OCI-M2 (cell line): Measurements from ENCODE around the gene PTPN23.
"Not testable (repeated sequence)": the region's sequence is repeated elsewhere in the genome, so short reads cannot be mapped to it uniquely, and the experiment has no call there.

ENCODE experiments used
- DNase-seq: peaks from one replicate; lab custom pipeline; 2025; ENCODE audit not compliant: unreplicated experiment; lab: John Stamatoyannopoulos, UW

Gene PTPN23

DNA sequence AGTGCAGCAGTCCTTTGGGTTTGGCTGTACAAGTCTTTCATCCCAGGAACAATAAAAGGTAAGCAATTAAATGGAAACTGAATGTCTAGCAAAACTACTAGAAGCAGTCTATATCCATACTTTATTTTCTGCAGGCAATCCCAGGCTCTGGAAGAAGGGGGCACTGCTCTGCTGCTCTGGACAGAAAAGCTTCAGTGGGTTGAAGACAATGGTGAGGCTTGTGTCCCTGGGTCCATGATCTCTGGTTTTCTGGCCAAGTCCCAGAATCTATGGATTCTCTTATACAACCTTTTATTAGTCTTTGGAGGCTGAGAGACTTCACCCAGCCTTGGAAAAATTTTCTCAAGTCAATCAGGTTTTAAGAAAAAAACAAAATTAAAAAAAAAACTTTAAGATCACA, 59.3 kb downstream of the PTPN23 start:
- no peak for DNase-seq

DNA sequence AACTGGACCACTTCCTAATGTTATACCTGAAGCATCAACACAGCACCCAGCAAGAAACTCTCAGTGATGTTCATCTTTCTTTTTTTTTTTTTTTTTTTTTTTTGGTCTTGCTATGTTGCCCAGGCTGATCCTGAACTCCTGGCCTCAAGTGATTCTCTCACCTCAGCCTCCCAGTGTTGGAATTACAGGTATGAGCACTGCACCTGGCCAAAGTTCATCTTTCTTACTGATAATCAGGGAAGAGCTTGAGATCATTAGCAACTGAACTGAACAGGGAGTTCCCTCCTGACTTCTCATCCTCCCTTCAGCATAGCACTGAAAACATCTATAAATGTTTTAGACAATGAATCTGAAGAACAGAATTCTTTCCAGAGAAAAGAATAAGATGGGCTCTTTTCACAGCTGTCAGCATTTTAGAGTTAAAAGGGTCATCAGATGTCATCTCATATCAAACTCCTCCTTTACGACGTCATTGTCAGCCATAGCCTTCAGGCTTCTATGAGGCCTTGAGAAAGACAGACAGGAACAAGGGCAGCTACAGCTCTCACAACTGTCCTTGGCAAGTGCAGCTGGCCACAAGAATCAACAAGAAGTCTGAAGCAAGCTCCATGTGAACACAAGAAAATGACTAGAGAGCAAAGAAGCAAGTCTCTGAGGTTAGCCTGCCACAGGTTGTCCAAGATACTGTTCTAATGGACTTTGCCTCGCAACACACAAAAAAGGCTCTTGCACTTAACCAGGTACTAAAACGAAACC, 61.2 kb downstream of the PTPN23 start:
- no peak for DNase-seq

- DNase-seq = no peak
Measured at GRCh38 chr3:47443611-47443995, 62.8 kb downstream of the PTPN23 start.

DNA sequence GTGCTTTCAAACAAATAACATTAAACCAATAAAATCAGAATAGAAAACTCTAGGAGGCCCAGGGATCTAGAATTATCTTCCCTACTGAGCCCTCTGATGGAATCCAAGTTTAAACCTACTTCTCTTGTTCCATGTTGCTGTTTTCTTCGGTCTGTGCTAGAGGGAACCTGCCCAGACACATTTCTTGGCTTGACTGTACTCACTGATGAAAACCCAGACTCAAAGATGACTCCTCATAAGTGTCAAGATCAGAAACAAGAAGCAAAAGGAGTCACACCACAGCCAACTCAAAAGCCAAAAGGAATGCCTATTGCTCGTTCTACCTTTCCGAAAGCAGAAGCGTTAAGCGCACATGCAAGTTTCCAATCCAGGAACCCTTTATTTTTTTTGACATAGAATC, 63.3 kb downstream of the PTPN23 start:
- DNase-seq = no peak

- no peak for DNase-seq
Measured at GRCh38 chr3:47452453-47453215, 71.8 kb downstream of the PTPN23 start.

- DNase-seq = no peak
Measured at GRCh38 chr3:47455806-47456452, 75.1 kb downstream of the PTPN23 start.

GRCh38 chr3:47456984-47457383, 76.2 kb downstream of the PTPN23 start:
- no peak for DNase-seq

- DNase-seq = not testable (repeated sequence)
Measured at GRCh38 chr3:47459534-47460085, 78.8 kb downstream of the PTPN23 start.
